ENCODE data around the gene VAMP2.

VAMP2 gene

GRCh38 chr17:8141741-8142140 lies 21.0 kb downstream of the VAMP2 start:
- DNase-seq, result no peak

DNA sequence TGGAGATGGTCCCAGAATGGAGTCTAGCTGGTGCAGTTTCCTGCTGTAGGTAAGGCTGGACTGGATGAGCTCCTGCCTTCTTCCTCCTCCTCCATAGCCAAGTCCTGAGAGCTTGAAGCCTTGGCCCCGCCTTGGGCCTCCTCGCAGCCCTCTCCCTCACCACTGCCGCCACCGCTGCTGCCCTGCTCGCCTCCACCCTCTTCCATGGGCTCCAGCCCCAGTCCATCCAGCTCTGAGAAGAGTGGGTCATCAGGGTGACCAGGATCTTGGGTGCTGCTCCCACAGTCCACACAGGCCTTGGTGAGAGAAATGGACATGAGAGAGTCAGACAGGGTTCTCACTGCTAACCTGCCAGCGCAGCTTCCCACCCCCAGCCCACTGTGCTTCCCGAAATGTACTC lies 21.7 kb downstream of the VAMP2 start:
- no peak for DNase-seq

GRCh38 chr17:8140065-8141029 lies 22.4 kb downstream of the VAMP2 start:
- DNase-seq, result no peak

GRCh38 chr17:8138672-8139371 lies 23.9 kb downstream of the VAMP2 start:
- DNase-seq, result peak; percentile 99

GRCh38 chr17:8138374-8138671 lies 24.4 kb downstream of the VAMP2 start:
- no peak for DNase-seq

GRCh38 chr17:8137645-8138373 lies 24.9 kb downstream of the VAMP2 start:
- DNase-seq, result no peak

GRCh38 chr17:8133941-8134340 lies 28.8 kb downstream of the VAMP2 start:
- DNase-seq, result no peak

DNA sequence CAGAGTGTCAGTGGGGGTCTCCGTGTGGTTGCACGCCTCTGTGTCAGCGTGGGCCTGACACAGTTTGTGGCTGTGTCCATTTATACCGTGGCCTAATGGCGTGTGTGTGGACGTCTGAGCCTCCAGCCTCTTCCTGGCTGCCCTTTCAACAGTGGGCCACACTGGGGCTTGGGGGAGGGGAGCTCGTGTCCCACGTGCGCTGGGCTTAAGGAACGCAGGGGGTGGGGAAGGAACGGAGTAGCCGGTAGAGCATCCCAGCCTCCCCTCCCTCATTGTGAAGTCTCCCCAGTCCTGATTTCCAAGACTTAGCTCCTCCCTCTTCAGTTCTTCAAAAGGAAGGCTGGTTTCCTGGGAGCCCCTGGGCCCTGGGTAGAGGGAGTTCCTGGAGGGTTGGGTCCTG lies 29.3 kb downstream of the VAMP2 start:
- no peak for DNase-seq

DNA sequence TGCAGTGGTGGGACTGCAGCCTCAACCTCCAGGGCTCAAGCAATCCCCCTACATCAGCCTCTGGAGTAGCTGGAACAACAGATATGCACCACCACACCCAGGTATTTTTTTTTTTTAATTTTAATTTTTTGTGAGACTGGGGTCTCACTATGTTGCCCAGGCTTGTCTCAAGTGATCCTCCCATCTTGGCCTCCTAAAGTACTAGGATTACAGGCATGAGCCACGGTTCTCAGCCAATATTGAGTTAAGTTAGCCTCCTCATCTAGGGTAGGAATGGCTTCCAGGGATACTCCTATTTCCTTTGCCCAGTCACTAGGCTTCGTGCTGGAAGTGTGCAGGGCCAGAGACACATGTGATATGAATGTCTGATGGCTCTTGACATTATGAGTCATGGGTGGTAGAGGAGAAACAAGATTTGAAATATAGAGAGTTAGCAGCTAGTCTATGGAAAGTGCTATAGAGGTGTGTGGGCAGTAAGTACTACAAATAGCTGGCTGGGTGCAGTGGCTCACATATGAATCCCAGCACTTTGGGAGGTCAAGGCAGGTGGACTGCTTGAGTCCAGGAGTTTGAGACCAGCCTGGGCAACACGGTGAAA lies 30.8 kb downstream of the VAMP2 start:
- no peak for DNase-seq

- DNase-seq, result no peak
Measured at GRCh38 chr17:8128125-8128784, 34.5 kb downstream of the VAMP2 start.

DNA sequence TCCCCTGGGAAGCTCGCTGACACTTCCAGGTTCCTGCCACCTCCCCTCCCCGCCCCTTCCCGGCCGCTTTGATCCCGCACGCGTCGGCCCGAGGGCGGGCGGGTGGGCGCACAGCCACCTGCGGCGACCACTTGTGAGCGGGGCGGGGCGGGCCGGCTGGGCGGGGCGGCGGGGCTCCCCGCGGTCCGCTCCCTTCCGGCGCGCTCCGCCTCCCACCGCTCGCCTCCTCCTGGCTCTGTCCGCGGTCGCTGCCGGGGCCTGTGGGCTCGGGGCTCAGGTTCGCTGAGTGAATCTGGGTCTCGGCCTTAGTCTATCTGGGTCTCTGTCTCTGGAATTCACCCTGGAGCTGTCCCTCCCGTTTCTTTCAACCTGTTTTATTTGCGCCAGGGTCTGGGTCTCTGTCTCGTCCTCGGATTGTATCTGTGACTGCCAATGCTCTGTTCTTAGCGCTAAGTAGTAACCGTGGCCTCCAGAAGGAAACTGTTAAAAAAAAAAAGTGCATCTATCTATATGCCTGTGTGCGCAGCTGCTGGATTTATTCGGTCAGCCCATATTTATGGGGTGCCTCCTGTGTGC lies 36.2 kb downstream of the VAMP2 start:
- peak in 1 of 2 donors; percentile 49 for DNase-seq

- no peak for DNase-seq
Measured at GRCh38 chr17:8125947-8126490, 36.7 kb downstream of the VAMP2 start.

- peak; percentile 96 to 97 for DNase-seq
Measured at GRCh38 chr17:8125154-8125946, 37.4 kb downstream of the VAMP2 start.

DNA sequence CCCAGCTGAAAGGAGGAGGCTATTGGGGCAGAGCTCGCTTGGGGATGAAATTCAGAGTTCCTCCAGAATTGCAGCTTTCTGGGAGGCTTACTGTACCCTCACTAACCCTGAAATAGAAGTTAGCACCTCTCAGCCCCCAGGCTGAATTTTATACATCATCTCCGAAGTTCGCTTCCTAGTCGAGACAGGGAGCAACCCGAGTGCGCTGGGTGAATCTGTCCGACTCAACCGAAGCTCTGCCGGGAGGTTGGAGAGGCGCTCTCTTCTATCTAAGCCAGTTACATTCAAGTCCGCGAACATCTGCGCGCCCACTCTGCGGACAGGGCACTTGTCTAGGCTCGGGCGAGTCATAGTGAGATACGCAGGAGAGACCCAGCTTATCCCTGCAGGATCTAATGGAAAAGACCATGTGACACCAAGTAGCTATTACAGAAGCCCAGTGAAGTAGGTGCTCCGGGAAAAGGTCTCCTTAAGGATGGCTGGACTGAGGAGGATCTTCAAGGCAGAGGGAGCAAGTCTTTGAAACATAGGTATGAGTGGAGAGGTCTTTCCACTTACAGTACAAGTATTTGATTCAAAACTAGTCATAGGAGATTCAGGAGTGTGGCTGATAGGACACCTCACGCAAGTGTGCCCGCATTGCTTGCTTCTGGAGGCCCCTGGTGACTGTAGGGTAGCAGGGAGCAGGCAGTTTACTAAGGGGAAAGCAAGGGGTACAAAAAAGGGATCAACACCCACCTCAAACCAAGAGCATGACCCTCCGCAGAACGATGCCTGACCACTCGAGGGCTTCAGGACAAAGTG lies 38.2 kb downstream of the VAMP2 start:
- DNase-seq, result no peak

DNA sequence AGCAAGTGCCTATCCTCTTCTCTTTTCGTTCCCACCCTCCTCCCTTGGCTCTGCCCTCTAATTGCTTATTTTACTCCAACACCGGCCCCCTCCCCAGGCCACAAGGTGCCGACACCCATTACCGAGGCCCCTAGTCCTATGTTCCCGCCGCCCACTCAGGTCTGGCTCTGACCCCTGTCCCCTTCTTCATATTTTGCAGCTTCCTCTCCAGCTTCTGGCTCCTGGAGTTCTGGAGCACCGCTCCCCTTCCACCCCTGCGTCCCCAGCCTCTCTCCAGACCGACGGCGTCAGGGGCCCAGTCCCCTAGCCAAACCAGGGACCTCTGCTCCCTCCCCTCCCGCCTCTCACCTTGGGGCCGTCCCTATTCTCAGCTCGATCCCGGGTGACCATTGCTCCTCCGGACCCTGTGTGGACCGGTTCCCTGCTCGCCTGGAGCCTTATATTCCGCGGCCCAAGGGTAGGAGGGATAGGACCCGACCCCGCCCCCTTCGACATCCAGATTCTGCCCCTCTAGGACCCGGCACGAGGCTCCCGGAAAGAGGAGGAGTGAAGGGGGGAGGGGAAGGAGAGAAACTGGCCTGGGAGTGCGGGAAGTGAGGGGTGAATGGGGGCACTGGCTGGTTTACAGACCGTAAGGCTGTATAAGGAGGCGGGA lies 38.9 kb downstream of the VAMP2 start, which contains the start of gene HES7:
HES7 (minus strand) TSS at position 412 of the 655 bp plus-strand sequence; CDS start at position 390, 22 bp downstream.
- no peak for DNase-seq

DNA sequence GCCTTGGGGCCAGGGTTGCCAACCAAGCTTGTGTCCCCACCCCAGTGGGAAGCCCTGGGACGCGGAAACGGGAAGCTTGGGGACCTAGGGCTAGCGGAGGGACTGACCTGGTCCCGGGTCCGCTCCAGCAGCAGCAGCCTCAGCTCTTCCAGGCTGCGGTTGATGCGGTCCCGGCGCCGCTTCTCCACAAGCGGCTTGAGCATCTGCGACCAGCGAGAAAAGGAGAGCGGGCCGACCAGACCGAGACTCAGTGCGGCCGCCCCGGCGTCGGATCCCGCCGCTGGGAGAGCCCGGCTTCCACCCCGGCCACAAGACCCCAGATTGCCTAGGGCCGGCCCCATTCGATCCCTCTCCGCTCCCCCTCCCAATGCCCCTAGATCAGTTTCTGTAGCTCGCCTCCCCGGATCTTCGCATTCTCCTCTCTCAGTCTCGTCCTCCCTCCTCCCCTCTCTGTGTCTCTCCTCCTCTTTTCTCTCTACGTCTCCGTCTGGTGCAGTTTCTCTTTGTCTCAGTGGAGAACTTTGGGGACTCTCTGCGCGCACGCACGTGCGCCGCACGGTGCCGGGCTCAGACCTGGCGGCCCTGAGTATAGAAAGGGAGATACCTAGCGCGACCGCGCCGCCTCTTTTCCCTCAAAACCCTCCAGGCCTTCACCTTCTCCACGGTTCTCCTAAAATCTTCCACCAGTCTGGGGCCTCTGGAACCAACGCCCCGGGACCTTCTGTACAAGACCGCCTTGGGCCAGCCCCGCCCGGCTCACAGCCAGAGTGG lies 39.6 kb downstream of the VAMP2 start:
- peak in 1 of 2 donors; percentile 33 for DNase-seq

GRCh38 chr17:8122422-8122923 lies 40.3 kb downstream of the VAMP2 start:
- no peak for DNase-seq

DNA sequence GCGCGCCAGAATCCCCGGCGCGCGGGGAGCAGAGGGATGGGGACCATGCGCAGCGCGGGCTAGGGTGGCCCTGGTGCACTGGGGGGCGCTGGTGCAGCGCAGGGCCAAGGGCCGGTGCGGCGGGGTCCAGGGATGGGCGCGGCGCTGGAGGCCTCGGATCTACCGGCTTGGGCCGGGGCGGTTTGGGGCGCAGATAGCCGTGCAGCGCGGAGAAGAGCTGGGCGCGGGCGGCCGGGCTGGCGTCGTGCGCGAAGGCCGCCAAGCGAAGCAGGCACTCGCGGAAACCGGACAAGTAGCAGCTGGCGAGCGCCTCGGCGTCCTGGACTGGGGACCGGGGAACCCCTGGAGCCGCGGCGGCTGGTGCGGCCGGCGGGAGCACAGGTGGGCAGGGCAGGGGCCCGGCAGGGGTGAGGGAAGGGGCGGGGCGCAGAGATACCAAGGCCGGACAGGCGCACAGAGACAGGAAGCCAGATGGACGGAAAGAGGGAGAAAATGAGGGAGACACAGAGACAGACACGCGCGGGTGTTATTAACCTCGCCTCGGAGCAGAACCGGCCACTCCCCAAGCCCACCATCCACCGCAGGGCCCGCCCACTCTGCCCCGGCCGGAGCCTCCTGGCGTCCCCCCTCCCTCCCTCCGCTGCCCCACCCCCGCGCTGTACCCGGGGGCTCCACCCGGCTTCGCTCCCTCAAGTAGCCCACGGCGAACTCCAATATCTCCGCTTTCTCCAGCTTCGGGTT lies 40.9 kb downstream of the VAMP2 start:
- DNase-seq, result peak in 1 of 2 donors; percentile 49

Data from stimulated activated CD4-positive, alpha-beta T cell treated with anti-CD3 and anti-CD28 coated beads, Interleukin-2, amount 100 ng/mL, for 48 hours (primary cell).